ENCODE measurements around the gene OPCML. TPM values are rescaled to one million over a fixed set of nuclear protein-coding genes. Genes with fewer than 3 reads are reported as not detected.
A peak's percentile ranks its signal among the peaks of the same experiment; 100 is the strongest.

Gene OPCML
- total RNA-seq, 3 donors from 2014 or later, result not detected

DNA sequence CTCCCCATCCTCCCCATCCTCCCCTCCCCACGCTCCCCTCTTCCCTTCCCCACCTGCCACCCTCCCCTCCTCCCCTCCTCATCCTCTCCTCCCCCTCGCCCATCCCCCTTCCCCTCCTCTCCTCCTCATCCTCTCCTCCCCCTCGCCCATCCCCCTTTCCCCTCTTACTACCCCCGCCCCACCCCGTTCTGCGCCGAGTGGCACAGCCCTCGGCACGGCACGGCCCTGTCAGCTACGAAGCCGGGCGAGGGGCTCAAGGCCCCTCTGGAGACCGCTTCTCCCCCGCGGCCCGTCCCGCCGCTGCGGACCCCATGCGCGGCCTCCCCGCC lies 449.9 kb downstream of the OPCML start:
- Mint-ChIP-seq H3K9me3 (no peaks in the 10 kb centered on the region), H3K4me3 (no peak overlapping the region), H3K27me3 (ENCODE audit: low read depth) (peaks cover 37% of the 10 kb centered on the region), H3K36me3 (ENCODE audit: insufficient read depth) (no peaks in the 10 kb centered on the region), H3K4me1 (ENCODE audit: low read depth) (no peaks in the 10 kb centered on the region)
- DNase-seq (no peak), ATAC-seq (no peak)

DNA sequence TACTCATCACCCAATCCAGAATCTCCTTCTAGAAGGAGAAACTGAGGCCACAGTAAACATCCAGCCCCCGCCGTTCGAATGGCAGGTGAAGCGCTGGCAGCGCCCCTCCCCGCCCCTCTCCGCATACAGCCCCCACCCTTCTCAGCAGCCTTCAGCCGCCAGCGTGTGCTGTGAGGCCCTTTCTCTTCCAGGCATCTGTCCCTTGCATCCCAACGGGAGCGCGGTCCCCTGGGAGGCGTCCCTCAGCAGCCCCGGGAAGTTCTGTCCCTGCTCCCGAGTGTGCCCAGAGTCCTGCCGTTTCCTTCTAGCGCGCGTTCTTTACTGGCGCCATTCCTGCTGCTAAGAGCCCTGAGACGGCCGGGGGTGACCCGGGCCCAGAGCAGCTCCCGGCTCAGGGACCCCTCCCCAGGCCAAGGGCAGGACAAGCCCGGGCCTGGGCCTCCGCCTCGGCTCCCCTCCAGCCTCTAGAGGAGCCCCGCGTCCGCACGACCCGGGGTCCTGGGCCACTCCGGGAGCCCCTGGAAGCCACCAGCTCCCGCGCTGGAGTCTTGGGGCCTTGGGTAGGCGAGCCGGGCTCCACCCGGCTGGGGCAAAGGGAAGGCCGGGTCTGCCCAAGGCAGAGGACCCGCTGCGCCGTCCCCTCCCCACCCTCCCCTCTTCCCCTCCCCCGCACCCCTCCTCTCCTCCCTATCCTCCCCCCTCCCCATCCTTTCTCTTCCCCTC lies 450.4 kb downstream of the OPCML start:
- ATAC-seq, result no peak
- Mint-ChIP-seq H3K27me3 (ENCODE audit: low read depth) (peaks cover 37% of the 10 kb centered on the region), H3K9me3 (no peaks in the 10 kb centered on the region), H3K36me3 (ENCODE audit: insufficient read depth) (no peaks in the 10 kb centered on the region), H3K4me3 (no peak overlapping the region), H3K4me1 (ENCODE audit: low read depth) (no peaks in the 10 kb centered on the region)
- DNase-seq, result no peak

DNA sequence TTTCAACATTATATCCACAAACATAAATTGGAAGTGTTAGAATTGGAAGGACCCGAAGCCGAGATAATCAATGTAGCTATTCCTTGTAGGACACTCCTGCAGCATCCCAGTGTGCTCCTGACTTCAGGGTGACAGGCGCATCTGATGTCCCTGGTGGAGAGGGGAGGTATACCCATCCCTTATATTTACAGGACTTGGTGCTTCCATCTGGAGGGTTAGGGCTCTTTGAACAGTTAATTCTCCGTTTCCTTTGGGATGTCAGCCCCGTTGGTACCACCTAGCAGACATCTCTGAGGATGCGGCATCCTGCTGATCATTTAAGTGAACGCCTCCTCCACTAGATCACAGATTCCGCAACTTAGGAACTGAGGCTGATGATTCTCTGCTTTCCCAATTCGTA lies 451.3 kb downstream of the OPCML start:
- no peaks in the 10 kb centered on the region for H3K4me1 Mint-ChIP-seq (ENCODE audit: low read depth)
- no peaks in the 10 kb centered on the region for H3K9me3 Mint-ChIP-seq
- H3K36me3 Mint-ChIP-seq (ENCODE audit: insufficient read depth), result no peaks in the 10 kb centered on the region
- ATAC-seq, result no peak
- DNase-seq, result no peak
- peaks cover 31% of the 10 kb centered on the region for H3K27me3 Mint-ChIP-seq (ENCODE audit: low read depth)
- H3K4me3 Mint-ChIP-seq, result no peak overlapping the region

DNA sequence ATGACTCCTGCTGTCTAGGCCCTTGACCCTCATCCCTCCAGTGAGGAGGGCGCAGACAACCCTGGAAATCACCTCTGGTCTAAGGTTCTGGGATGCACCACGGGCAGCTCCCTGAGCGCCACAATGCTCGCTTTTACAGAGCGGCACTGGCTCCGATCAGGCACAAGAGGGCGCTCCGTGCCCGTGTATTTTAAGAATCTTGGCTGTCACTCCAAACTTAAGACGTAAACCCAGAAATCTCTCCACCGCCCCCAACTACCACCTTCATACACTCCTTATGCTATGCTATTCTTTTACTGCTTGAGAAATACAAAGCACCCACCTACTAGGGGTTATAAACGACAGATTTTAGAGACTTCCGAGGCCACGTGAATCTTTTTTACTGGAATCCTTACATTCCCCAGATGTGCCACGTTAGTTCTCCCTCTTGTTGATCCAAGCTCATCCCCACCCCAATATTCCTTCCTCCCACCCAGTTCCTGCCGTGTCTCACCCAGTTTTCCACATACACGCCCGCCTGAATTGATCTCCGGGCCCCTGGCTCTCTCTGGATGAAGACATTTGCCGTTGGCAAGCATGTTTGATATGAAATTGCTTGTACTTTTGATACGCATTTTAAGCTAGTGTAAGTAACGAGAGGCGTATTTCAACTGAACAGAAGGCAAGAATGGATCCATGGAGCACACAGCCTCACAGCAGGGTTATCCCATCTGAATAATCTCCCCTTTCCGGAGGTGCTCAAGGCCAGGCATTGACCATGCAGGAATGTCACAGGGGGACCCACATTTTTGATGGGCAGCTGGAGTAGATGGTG lies 453.5 kb downstream of the OPCML start:
- H3K36me3 Mint-ChIP-seq (ENCODE audit: insufficient read depth), result no peaks in the 10 kb centered on the region
- no peaks in the 10 kb centered on the region for H3K4me1 Mint-ChIP-seq (ENCODE audit: low read depth)
- no peak overlapping the region for H3K4me3 Mint-ChIP-seq
- peaks cover 18% of the 10 kb centered on the region for H3K27me3 Mint-ChIP-seq (ENCODE audit: low read depth)
- H3K9me3 Mint-ChIP-seq, result no peaks in the 10 kb centered on the region
- DNase-seq (no peak), ATAC-seq (no peak)

DNA sequence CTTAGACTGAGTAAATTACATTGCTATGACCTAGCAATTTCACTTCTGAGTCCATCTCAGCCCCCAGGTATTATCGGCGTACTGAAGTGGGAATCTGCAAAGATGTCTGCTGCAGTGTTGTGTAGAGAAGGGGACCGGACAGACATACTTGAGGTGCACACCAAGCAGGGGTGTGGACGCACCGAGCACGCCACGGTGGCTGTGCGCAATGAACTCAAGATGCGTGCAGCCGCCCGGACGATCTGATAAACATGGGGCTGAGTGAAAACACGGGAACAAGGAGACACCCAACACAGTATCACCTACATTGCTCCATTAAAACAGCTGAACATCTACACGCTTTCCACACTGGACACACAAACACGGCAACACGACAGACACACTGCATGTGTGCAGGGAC lies 454.3 kb downstream of the OPCML start:
- H3K9me3 Mint-ChIP-seq, result no peaks in the 10 kb centered on the region
- H3K27me3 Mint-ChIP-seq (ENCODE audit: low read depth), result peaks cover 15% of the 10 kb centered on the region
- H3K36me3 Mint-ChIP-seq (ENCODE audit: insufficient read depth), result no peaks in the 10 kb centered on the region
- H3K4me1 Mint-ChIP-seq (ENCODE audit: low read depth), result no peaks in the 10 kb centered on the region
- H3K4me3 Mint-ChIP-seq, result no peak overlapping the region
- ATAC-seq (no peak), DNase-seq (no peak)

DNA sequence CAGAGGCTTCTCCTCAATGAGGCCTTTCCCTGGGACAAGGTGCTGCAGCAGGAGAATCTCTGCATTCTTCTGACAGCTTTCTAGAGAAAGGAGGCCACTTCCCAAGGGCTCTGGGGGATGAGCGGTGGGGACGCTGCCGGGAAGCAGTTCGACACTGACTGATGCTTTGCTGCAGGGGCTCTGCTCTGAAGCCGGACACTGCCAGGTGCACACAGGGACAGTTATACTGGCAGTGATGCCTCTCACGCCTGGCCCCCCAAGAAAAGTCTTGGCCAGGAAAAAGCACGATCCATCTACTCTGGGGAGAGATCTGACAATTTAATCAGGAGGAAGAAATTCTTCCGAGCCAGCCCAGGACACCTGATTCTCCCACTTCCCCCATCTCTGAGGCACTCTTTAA lies 456.9 kb downstream of the OPCML start:
- Mint-ChIP-seq H3K4me1 (ENCODE audit: low read depth) (no peaks in the 10 kb centered on the region), H3K9me3 (no peaks in the 10 kb centered on the region), H3K27me3 (ENCODE audit: low read depth) (peaks cover 11% of the 10 kb centered on the region), H3K36me3 (ENCODE audit: insufficient read depth) (no peaks in the 10 kb centered on the region), H3K4me3 (no peak overlapping the region)
- ATAC-seq (no peak), DNase-seq (no peak)

DNA sequence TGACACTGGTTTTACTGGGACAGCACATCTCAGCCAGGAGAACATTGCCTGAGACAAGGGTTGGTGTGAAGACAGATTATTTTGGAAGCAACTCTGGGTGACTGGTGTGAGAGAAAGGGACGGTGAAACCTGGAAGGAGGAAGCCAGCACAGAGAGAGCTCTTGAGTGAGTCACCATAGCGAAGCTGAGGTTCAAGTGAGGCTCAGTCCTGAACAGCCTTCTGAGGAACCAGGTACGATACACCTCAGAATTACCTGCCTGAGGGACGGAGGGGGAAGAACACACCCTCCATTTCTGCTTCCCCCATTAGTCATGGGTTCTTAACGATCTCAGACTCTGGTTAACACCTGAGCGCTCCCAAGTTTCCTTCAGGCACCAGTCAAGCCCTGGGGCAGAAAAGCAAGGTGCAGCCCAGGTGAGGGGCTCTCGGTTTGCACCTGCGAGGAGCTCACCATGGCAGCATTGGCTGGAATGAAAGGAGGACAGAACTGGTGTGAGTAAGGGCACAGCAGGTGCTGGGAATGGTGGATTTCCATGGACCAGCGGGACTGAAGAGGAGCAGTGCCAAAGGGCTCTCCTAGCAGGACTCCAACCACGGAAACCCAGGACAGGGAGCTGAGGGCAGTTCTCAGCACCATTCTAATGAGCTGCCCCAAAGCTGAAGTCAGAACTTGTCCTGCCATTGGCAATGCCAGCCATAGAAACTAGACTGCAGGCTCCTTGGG lies 459.3 kb downstream of the OPCML start:
- ATAC-seq (no peak), DNase-seq (no peak)
- H3K9me3 Mint-ChIP-seq, result no peaks in the 10 kb centered on the region
- H3K36me3 Mint-ChIP-seq (ENCODE audit: insufficient read depth), result no peaks in the 10 kb centered on the region
- no peak overlapping the region for H3K4me3 Mint-ChIP-seq
- H3K27me3 Mint-ChIP-seq (ENCODE audit: low read depth), result peaks cover 7% of the 10 kb centered on the region
- no peaks in the 10 kb centered on the region for H3K4me1 Mint-ChIP-seq (ENCODE audit: low read depth)

DNA sequence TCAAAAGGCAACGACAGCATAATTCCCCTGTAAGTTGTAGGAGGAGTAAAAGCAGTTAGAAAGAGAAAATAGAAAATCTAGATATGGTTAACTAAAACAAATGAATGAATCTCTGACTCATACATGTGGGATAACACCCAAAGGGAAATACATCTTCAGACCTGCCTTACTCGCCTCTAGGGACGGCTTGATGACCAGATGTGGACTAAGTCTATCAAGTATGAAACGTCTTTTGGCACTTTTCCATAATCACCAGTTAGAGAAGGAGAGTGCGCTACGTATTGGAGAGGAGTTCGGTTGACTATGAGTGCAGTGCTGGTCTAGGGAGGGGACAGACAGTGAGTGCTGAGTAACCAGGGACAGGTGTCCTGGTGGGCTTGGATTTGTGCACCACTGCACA lies 459.9 kb downstream of the OPCML start:
- no peak overlapping the region for H3K4me3 Mint-ChIP-seq
- peaks cover 2% of the 10 kb centered on the region for H3K27me3 Mint-ChIP-seq (ENCODE audit: low read depth)
- H3K9me3 Mint-ChIP-seq, result no peaks in the 10 kb centered on the region
- H3K36me3 Mint-ChIP-seq (ENCODE audit: insufficient read depth), result no peaks in the 10 kb centered on the region
- H3K4me1 Mint-ChIP-seq (ENCODE audit: low read depth), result no peaks in the 10 kb centered on the region
- no peak for ATAC-seq
- DNase-seq, result no peak

DNA sequence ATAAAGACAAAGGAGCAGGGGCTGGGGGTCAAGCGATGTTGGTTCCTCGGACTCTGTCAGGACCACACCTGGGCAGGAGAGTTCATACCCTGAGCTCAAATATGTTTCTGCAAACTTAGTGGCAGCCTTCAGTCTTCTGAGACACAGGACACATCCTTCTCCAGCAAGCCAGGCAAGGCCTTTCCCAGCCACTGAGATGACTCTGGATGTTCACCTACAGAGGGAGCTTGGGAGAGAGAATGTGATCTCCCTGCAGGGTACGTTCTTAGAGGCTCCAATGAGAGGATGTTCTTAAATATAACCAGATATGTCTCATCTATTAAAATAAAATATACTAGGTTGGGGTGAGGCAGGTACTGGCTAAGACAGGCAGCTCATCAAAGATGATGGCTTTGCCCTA lies 461.5 kb downstream of the OPCML start:
- no peaks in the 10 kb centered on the region for H3K9me3 Mint-ChIP-seq
- no peaks in the 10 kb centered on the region for H3K36me3 Mint-ChIP-seq (ENCODE audit: insufficient read depth)
- H3K4me1 Mint-ChIP-seq (ENCODE audit: low read depth), result no peaks in the 10 kb centered on the region
- H3K27me3 Mint-ChIP-seq (ENCODE audit: low read depth), result peaks cover 7% of the 10 kb centered on the region
- DNase-seq, result no peak
- H3K4me3 Mint-ChIP-seq, result no peak overlapping the region
- no peak for ATAC-seq

DNA sequence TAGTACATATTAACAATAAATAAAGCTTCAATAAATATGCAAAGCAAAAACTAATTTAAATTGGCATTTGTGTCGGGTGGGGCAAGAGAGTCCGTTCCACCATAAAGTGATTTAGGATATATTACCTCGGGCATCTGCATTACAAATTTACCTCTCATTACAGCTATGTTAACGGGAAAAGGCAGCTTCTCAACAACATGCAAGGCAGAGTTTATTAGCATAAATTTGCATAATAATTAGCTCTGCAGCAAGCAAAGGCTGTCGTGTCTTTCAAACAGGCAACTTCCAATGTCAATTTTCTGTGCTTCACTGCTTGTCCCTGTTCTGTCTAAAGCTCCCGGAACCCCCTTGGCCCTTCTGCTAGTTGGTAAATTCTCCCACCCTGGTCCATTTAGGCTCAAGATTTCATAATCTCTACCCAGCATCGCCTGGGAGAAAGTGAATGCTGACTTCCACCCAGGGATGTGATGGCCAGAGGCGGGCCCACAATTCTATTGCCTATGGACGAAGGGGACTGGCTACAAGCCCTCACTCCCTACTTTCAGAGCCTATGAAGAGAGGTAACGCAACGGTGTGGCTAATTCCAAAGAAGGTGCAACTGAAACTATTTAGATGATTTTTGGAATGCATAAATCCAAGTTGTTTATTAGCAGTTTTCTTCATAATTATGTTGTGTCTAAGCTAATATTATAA lies 462.1 kb downstream of the OPCML start:
- H3K27me3 Mint-ChIP-seq (ENCODE audit: low read depth), result peaks cover 11% of the 10 kb centered on the region
- no peaks in the 10 kb centered on the region for H3K4me1 Mint-ChIP-seq (ENCODE audit: low read depth)
- H3K9me3 Mint-ChIP-seq, result no peaks in the 10 kb centered on the region
- H3K36me3 Mint-ChIP-seq (ENCODE audit: insufficient read depth), result no peaks in the 10 kb centered on the region
- no peak for ATAC-seq
- H3K4me3 Mint-ChIP-seq, result no peak overlapping the region
- DNase-seq, result no peak

DNA sequence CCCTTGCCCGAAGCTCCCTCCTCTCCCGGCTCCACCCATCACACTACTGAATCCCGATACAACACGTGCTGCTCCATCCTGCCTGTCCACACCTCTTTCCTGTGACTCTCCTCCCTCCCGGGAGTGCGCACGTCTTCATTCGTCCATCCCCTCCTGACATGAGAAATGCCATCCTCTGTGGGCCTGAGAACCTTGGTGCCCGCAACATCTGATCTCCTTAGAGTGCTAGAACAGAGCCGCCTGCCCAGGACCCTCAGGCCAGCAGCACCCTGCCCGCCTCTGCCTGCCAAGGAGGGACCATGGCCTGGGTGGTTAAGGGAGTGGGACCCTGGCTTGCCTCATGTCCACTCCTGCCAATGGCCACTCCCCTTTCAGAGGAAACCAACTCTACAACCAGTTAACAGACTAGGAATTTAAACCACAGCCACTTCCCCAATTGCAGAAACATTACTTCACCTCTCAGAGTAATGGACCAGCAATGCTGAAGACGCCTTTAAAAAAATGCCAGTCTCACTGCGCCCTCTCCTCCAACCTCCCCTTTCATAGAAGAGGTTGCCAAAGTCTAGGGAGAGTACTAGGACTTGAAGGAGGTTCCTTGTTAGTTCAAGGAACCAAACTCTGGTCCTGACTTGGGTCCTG lies 466.3 kb downstream of the OPCML start:
- ATAC-seq, result no peak
- no peak for DNase-seq
- Mint-ChIP-seq H3K27me3 (ENCODE audit: low read depth) (peaks cover 39% of the 10 kb centered on the region), H3K4me1 (ENCODE audit: low read depth) (peaks cover 6% of the 10 kb centered on the region), H3K4me3 (no peak overlapping the region), H3K36me3 (ENCODE audit: insufficient read depth) (no peaks in the 10 kb centered on the region), H3K9me3 (no peaks in the 10 kb centered on the region)

DNA sequence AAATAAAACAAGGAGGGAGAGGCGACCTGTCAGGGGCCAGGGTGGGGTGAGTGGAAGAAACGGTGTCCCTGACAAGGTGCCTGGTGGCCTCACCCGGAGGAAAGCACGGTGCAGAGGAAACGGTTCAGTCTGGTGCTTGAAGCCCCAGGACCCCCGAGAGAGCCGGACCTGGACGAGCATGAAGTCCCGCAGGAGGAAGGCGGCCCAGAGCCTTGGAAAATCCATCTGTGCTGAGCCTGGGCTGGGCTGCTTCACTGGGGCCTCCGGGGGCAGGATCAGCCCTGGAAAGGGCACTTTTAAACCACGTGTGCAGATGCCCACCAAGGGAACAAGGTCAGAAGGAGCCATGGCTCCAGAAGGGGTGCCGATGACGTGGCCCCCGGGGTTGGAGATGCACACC lies 467.3 kb downstream of the OPCML start:
- no peaks in the 10 kb centered on the region for H3K9me3 Mint-ChIP-seq
- no peak overlapping the region for H3K4me3 Mint-ChIP-seq
- ATAC-seq (no peak), DNase-seq (no peak)
- peaks cover 6% of the 10 kb centered on the region for H3K4me1 Mint-ChIP-seq (ENCODE audit: low read depth)
- no peaks in the 10 kb centered on the region for H3K36me3 Mint-ChIP-seq (ENCODE audit: insufficient read depth)
- peaks cover 40% of the 10 kb centered on the region for H3K27me3 Mint-ChIP-seq (ENCODE audit: low read depth)

DNA sequence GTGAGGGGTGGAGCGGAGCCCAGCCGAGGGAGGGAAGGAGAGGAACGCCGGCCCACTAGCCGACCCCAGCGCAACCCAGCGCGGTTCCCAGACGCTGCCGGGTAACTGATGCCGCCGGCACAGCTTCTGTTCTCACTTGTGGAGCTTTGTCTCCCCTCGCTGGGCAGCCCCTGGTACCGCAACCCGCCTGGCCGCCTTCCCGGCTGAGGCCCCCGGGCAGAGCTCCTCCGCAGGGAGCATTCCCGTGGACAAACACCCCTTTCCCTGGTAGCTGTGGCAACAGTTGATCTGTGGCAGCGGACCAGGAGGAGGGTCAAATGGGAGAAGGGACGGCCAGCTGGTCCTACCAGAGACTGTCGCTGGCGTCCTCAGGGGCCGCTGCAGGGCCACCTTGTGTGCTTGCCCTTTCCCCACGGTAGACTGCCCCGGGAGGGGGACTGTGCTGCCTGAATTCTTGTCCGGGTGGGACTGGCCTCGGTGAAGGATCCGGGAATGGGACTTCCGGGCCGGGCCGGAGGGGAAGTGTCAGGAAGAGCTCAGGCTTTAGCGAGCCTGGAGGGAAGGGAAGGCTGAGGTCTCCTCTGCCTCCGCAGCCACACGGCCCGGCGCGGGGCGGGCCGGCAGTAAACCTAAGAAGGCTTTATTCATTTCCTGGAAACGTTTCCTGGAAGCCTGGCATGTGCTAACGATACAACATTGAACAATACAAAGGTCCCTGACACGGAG lies 468.0 kb downstream of the OPCML start:
- ATAC-seq (peak in 1 of 2 donors; percentile 31), DNase-seq (no peak)
- Mint-ChIP-seq H3K9me3 (no peaks in the 10 kb centered on the region), H3K4me3 (no peak overlapping the region), H3K4me1 (ENCODE audit: low read depth) (peaks cover 6% of the 10 kb centered on the region), H3K27me3 (ENCODE audit: low read depth) (peaks cover 40% of the 10 kb centered on the region), H3K36me3 (ENCODE audit: insufficient read depth) (no peaks in the 10 kb centered on the region)
